ENCODE results near the gene AGER.

- TF ChIP-seq POLR2A (IDR thresholded peaks at IDR 0.05; ENCODE audit: low read depth, low read length), result no peak
- TF ChIP-seq CTCF (IDR thresholded peaks at IDR 0.05; ENCODE audit: extremely low read depth in 1 of 2, insufficient read depth in 1 of 2, low read depth in 1 of 2, low read length in 2 of 2), result no peak
- TF ChIP-seq EZH2 (IDR thresholded peaks at IDR 0.05; ENCODE audit: borderline replicate concordance, low read depth, low read length, severe bottlenecking), result no peak
- TF ChIP-seq MAX (IDR thresholded peaks at IDR 0.05; ENCODE audit: insufficient read depth, insufficient read length), result no peak
- TF ChIP-seq FOS (IDR thresholded peaks at IDR 0.05; ENCODE audit: borderline replicate concordance, insufficient read depth, low read length), result no peak
- TF ChIP-seq JUN (IDR thresholded peaks at IDR 0.05; ENCODE audit: borderline replicate concordance, insufficient read depth, insufficient read length, low read depth), result no peak
- TF ChIP-seq POLR2AphosphoS5 (IDR thresholded peaks at IDR 0.05; ENCODE audit: insufficient read depth, low read depth, low read length), result no peak
- no peak for TF ChIP-seq MYC (IDR thresholded peaks at IDR 0.05; ENCODE audit: low read depth, low read length)
These were observed 4.5 kb upstream of the AGER start for GRCh38 chr6:32188381-32189068.

All from endothelial cell of umbilical vein (primary cell).